K562 (cell line): ENCODE data around the gene AHSG. TPM values are rescaled to one million over a fixed set of nuclear protein-coding genes. Genes with fewer than 3 reads are reported as not detected.
A peak's percentile ranks its signal among the peaks of the same experiment; 100 is the strongest.

Experiments used
- ATAC-seq: fragments of 200-7000 bp; cut with Tn5 transposase; 3 replicates; pipeline ENCODE4 v1.9.1; 2020; ENCODE audit warnings: moderate library complexity
- BruUV-seq: library from RNA; stranded (reverse); fragments of 400-500 nt; replicated peaks from 2 replicates; lab custom pipeline; 2021; lab: Mats Ljungman, UMichigan
- CTCF ChIA-PET: fragments of 300-600 bp; formaldehyde crosslinking; extraction: SDS; loops from one replicate; lab custom pipeline; 2021; ENCODE audit warnings: low intra/inter-chr PET ratio; lab: Yijun Ruan, JAX
- POLR2A ChIA-PET: fragments of 300-600, 350-650 bp; sonication (Branson Sonifier 250); formaldehyde crosslinking; extraction: SDS; loops from one replicate; lab custom pipeline; 2021; ENCODE audit warnings: antibody characterized with exemption, inconsistent platforms; lab: Yijun Ruan, JAX
- DNase-seq, 4 experiments: peaks; one replicate each; pipeline versions ENCODE4 v3.0.0 to v3.0.0-alpha.2; 2011 to 2018; ENCODE audit warnings: low spot score in 3 of 4, mixed read lengths in 3 of 4; ENCODE audit errors: extremely low read depth in 1 of 4
- FAIRE-seq: peaks from 2 replicates; lab custom pipeline; 2011; peaks lifted over from hg19 to GRCh38; lab: Jason Lieb, UNC
- H2AFZ ChIP-seq: 2 replicates; pipeline ENCODE4 v1.6.0; 2011; ENCODE audit warnings: low read depth, low read length, control low read depth, inconsistent platforms
- H3K27ac ChIP-seq: fragments of 200-600 bp; 3 replicates; pipeline ENCODE4 v1.8.0; 2011; ENCODE audit warnings: low read depth, mild to moderate bottlenecking, control low read depth, inconsistent platforms, low read length, moderate library complexity, mixed read lengths; ENCODE audit errors: extremely low read depth
- H3K27me3 ChIP-seq, 2 experiments: fragments of 300-600 bp in 1 of 2; 2 replicates in 1 of 2; 3 replicates in 1 of 2; pipeline versions ENCODE4 v1.6.0 to v1.8.0; 2011; ENCODE audit warnings: inconsistent platforms in 2 of 2, low read length in 2 of 2, mild to moderate bottlenecking in 1 of 2, mixed read lengths in 1 of 2, moderate library complexity in 1 of 2; ENCODE audit not compliant: control insufficient read depth in 2 of 2, insufficient read depth in 2 of 2
- H3K36me3 ChIP-seq: fragments of 300-600 bp; 3 replicates; pipeline ENCODE4 v1.8.0; 2011; ENCODE audit warnings: mild to moderate bottlenecking, low read length, inconsistent platforms; ENCODE audit not compliant: control insufficient read depth, insufficient read depth
- H3K4me1 ChIP-seq, 2 experiments: fragments of 200-600 bp in 1 of 2; replicated peaks in 1 of 2; 2 replicates in 1 of 2; 3 replicates in 1 of 2; pipeline versions ENCODE4 v1.5.1 to v1.8.0; 2011; ENCODE audit warnings: inconsistent platforms in 2 of 2, low read length in 2 of 2, mild to moderate bottlenecking in 1 of 2, mixed read lengths in 1 of 2, moderate library complexity in 1 of 2; ENCODE audit not compliant: control insufficient read depth in 2 of 2, insufficient read depth in 2 of 2
- H3K4me2 ChIP-seq: 2 replicates; pipeline ENCODE4 v1.6.1; 2011; ENCODE audit warnings: low read length, control low read depth, inconsistent platforms, mixed read lengths; ENCODE audit not compliant: insufficient read depth
- H3K4me3 ChIP-seq: fragments of 200-600 bp; sonication (generic), shearing (Covaris generic); 2 replicates; pipeline ENCODE4 v1.5.1; 2016; ENCODE audit warnings: control low read depth, inconsistent platforms
- H3K79me2 ChIP-seq: fragments of 200-600 bp; 3 replicates; pipeline ENCODE4 v1.8.0; 2011; ENCODE audit warnings: low read length, inconsistent platforms; ENCODE audit not compliant: control insufficient read depth, insufficient read depth
- H3K9ac ChIP-seq, 2 experiments: 2 replicates each; pipeline versions ENCODE4 v1.6.0 to v1.6.1; 2011; ENCODE audit warnings: low read depth in 2 of 2, low read length in 2 of 2, control low read depth in 1 of 2, inconsistent platforms in 1 of 2, mild to moderate bottlenecking in 1 of 2, mixed read lengths in 1 of 2; ENCODE audit not compliant: insufficient read depth in 1 of 2
- H3K9me1 ChIP-seq: one replicate; pipeline ENCODE4 v1.6.0; 2011; ENCODE audit warnings: inconsistent platforms, mild to moderate bottlenecking, low read length, moderate library complexity; ENCODE audit not compliant: control insufficient read depth, insufficient read depth
- H3K9me3 ChIP-seq: replicated peaks from 2 replicates; pipeline ENCODE4 v1.5.1; 2011; ENCODE audit warnings: low read depth, low read length, inconsistent platforms; ENCODE audit not compliant: control insufficient read depth, insufficient read depth
- H4K20me1 ChIP-seq: replicated peaks from 2 replicates; pipeline ENCODE4 v1.6.1; 2011; ENCODE audit warnings: low read length, inconsistent platforms, mixed read lengths; ENCODE audit not compliant: control insufficient read depth, insufficient read depth
- CCAR2 ChIP-seq: fragments of 200-400 bp; formaldehyde crosslinking; IDR thresholded peaks from 2 replicates; pipeline ENCODE4 v1.6.1; 2017; ENCODE audit warnings: mild to moderate bottlenecking, low read depth, low read length
- MEIS2 ChIP-seq: fragments of 450-650 bp; IDR thresholded peaks from 2 replicates; pipeline ENCODE4 v1.6.1; 2014; ENCODE audit warnings: mild to moderate bottlenecking; ENCODE audit not compliant: partially characterized antibody
- SMARCB1 ChIP-seq: IDR thresholded peaks from 2 replicates; pipeline ENCODE4 v1.6.1; 2011; ENCODE audit warnings: improper control_type of control experiment, low read depth; ENCODE audit not compliant: insufficient read length
- TBP ChIP-seq: optimal IDR thresholded peaks from 2 replicates; pipeline ENCODE3; 2011; ENCODE audit warnings: low read depth, low read length, improper control_type of control experiment
- THRAP3 ChIP-seq: fragments of 450-650 bp; IDR thresholded peaks from 2 replicates; pipeline ENCODE4 v1.6.1; 2016; ENCODE audit warnings: mild to moderate bottlenecking, inconsistent platforms, borderline replicate concordance
- ZC3H4 ChIP-seq: sonication (generic); formaldehyde crosslinking; IDR thresholded peaks from 2 replicates; pipeline ENCODE4 v1.9.0; 2021; ENCODE audit warnings: missing genetic modification reagents, borderline replicate concordance
- ZKSCAN1 ChIP-seq: fragments of 150-350 bp; IDR thresholded peaks from 2 replicates; pipeline ENCODE4 v1.6.1; 2016; ENCODE audit warnings: low read depth, low read length
- ZNF398 ChIP-seq: fragments of 250-450 bp; sonication (Bioruptor Pico); IDR thresholded peaks from 2 replicates; pipeline ENCODE4 v1.8.0; 2021; ENCODE audit warnings: moderate library complexity, mild to moderate bottlenecking, inconsistent platforms
- ZNF512 ChIP-seq: IDR thresholded peaks from 2 replicates; pipeline ENCODE4 v1.6.1; 2016; ENCODE audit warnings: missing genetic modification characterization, missing compliant biosample characterization
- ZNF830 ChIP-seq: fragments of 250-450 bp; sonication (Bioruptor Pico); IDR thresholded peaks from 2 replicates; pipeline ENCODE4 v1.5.0; 2021; ENCODE audit warnings: mild to moderate bottlenecking
- WGBS: fragments of 100-300 bp; shearing (Covaris generic); methylation state at CpG from one replicate; pipeline ENCODE4 v1.1.6; 2016; ENCODE audit warnings: low coverage, mixed read lengths; ENCODE audit not compliant: insufficient coverage; ENCODE audit errors: missing lambda C conversion rate; 5-methylcytosine and 5-hydroxymethylcytosine counted together
- in situ Hi-C: fragments of 300-500 bp; cut with MboI; formaldehyde crosslinking; loops from 4 replicates; pipeline ENCODE4 v1.15.0; 2018; ENCODE audit warnings: inconsistent platforms, mixed read lengths
- intact Hi-C: fragments of 100-400 bp; cut with micrococcal nuclease; formaldehyde crosslinking; loops from 2 replicates; pipeline ENCODE4 v1.14.2; 2022
- polyA plus RNA-seq, 8 experiments: library from polyadenylated mRNA; depleted of rRNA in 4 of 8; stranded (reverse) in 5 of 8; unstranded in 3 of 8; fragments of >200 nt; fragmentation: Nextera tagmentation in 2 of 8; fragmentation: Illumina TruSeq in 1 of 8; extraction: Ambion mirVana in 2 of 8; extraction: Trizol in 1 of 8; gene quantifications; 2 replicates each; pipeline versions ENCODE4 v1.2.1 to v1.2.3, GENCODE V29; 2011 to 2014; ENCODE audit warnings: inconsistent platforms in 1 of 8, missing spikeins in 1 of 8
- total RNA-seq, 7 experiments: library from RNA; depleted of rRNA in 6 of 7; stranded (reverse); fragments of >200 nt in 6 of 7; fragmentation: Illumina TruSeq in 2 of 7; extraction: Trizol in 2 of 7; gene quantifications; 2 replicates each; pipeline versions ENCODE4 v1.2.1 to v1.2.3, GENCODE V29; 2011 to 2021; ENCODE audit warnings: low replicate concordance in 1 of 7
- TF ChIP-seq, protein P1 (sequence below): sonication (generic); IDR thresholded peaks from 2 replicates; pipeline ENCODE4 v1.6.1; 2016
- TF ChIP-seq, protein P2 (sequence below): sonication (generic); formaldehyde crosslinking; IDR thresholded peaks from 2 replicates; pipeline ENCODE4 v1.8.0; 2022; ENCODE audit warnings: mild to moderate bottlenecking, missing genetic modification reagents
- TF ChIP-seq, protein P3 (sequence below): sonication (generic); formaldehyde crosslinking; IDR thresholded peaks from 2 replicates; pipeline ENCODE4 v1.8.1; 2023; ENCODE audit warnings: mild to moderate bottlenecking, missing genetic modification reagents

The AHSG gene
- total and polyA plus RNA-seq, 9 of the 15 experiments (the other 6 are each of a cell fraction or from before 2014, with no cell fraction given), result 0.69 TPM; not detected in 8

- H3K4me1 ChIP-seq, result peaks cover 0 to 26% of the 10 kb centered on the region in 2 experiments; a peak in 3 of 5 replicates
- intact Hi-C loops (loop anchor here (1.0 to 10.0 kb wide), 3 partner anchors 19 to 235 kb away; no protein-coding TSS in a partner anchor), in situ Hi-C loops (no loop called here)
- H4K20me1 ChIP-seq, result no peaks in the 10 kb centered on the region
- POLR2A ChIA-PET, result interaction anchor here (0.6 to 3.8 kb wide), 6 partner anchors 9 to 493 kb away, joined by 3 to 23 read pairs (median 4); partner anchors contain the start of genes DNAJB11 and EIF4A2
- 27% methylated on average over 5 of the region's 5 CpGs for WGBS
- no peak overlapping the region for H3K4me3 ChIP-seq
- H3K27me3 ChIP-seq, result no peaks in the 10 kb centered on the region
- H3K36me3 ChIP-seq, result peaks cover 12% of the 10 kb centered on the region
- no peak overlapping the region for H3K27ac ChIP-seq
- no peak overlapping the region for H3K9ac ChIP-seq
- peak; percentile 54 for FAIRE-seq
- H3K79me2 ChIP-seq, result no peaks in the 10 kb centered on the region
- no peaks in the 10 kb centered on the region for H3K9me3 ChIP-seq
- BruUV-seq, result no TSS peak
- ATAC-seq, result no peak
- DNase-seq, result no peak
- peak overlapping the region; percentile 5; the same call in 1 of the 2 replicates for H3K4me2 ChIP-seq
- CTCF ChIA-PET, result interaction anchor here (0.6 to 1.4 kb wide), 8 partner anchors 27 to 607 kb away, joined by 3 to 12 read pairs (median 4); partner anchors contain the start of gene RTP1
- H3K9me1 ChIP-seq, result no peaks in the 10 kb centered on the region
- H2AFZ ChIP-seq, result peak overlapping the region; percentile 12; the same call in 1 of the 2 replicates
- TF ChIP-seq, protein P1, sequence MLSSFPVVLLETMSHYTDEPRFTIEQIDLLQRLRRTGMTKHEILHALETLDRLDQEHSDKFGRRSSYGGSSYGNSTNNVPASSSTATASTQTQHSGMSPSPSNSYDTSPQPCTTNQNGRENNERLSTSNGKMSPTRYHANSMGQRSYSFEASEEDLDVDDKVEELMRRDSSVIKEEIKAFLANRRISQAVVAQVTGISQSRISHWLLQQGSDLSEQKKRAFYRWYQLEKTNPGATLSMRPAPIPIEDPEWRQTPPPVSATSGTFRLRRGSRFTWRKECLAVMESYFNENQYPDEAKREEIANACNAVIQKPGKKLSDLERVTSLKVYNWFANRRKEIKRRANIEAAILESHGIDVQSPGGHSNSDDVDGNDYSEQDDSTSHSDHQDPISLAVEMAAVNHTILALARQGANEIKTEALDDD, result peak; percentile 68; the same call in 1 of the 2 replicates
- TF ChIP-seq ZC3H4 (CRISPR knock-in tag) (no peak), ZNF398 (CRISPR knock-in tag) (no peak), TBP (no peak), SMARCB1 (no peak), ZKSCAN1 (peak; percentile 61; the same call in 1 of the 2 replicates), MEIS2 (peak; percentile 77), ZNF512 (no peak), CCAR2 (no peak), THRAP3 (no peak), ZNF830 (CRISPR knock-in tag) (no peak)
- TF ChIP-seq, protein P2, sequence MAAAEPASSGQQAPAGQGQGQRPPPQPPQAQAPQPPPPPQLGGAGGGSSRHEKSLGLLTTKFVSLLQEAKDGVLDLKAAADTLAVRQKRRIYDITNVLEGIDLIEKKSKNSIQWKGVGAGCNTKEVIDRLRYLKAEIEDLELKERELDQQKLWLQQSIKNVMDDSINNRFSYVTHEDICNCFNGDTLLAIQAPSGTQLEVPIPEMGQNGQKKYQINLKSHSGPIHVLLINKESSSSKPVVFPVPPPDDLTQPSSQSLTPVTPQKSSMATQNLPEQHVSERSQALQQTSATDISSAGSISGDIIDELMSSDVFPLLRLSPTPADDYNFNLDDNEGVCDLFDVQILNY, result no peak
- TF ChIP-seq, protein P3, sequence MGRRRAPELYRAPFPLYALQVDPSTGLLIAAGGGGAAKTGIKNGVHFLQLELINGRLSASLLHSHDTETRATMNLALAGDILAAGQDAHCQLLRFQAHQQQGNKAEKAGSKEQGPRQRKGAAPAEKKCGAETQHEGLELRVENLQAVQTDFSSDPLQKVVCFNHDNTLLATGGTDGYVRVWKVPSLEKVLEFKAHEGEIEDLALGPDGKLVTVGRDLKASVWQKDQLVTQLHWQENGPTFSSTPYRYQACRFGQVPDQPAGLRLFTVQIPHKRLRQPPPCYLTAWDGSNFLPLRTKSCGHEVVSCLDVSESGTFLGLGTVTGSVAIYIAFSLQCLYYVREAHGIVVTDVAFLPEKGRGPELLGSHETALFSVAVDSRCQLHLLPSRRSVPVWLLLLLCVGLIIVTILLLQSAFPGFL (CRISPR knock-in tag), result no peak
Observed at GRCh38 chr3:186589856-186590579, 22.8 kb upstream of the AHSG start.
